HepG2 (cell line): ENCODE data around the gene GPR179. TPM values are rescaled to one million over a fixed set of nuclear protein-coding genes. Genes with fewer than 3 reads are reported as not detected.
"Not testable (repeated sequence)": the region's sequence is repeated elsewhere in the genome, so short reads cannot be mapped to it uniquely, and the experiment has no call there.

Experiments
- ATF2 ChIP-seq: sonication (generic); formaldehyde crosslinking; IDR thresholded peaks from 2 replicates; pipeline ENCODE4 v1.4.0; 2020; ENCODE audit warnings: missing genetic modification reagents
- CREB1 ChIP-seq, 2 experiments: fragments of 450-650 bp in 1 of 2; IDR thresholded peaks; 2 replicates each; pipeline ENCODE4 v1.6.1; 2016 to 2017; ENCODE audit warnings: control low read depth in 1 of 2, mild to moderate bottlenecking in 1 of 2, missing compliant biosample characterization in 1 of 2, missing genetic modification characterization in 1 of 2
- EP300 ChIP-seq, 3 experiments: sonication (generic) in 1 of 3; formaldehyde crosslinking in 1 of 3; IDR thresholded peaks; 2 replicates each; pipeline versions ENCODE4 v1.5.1 to v1.6.1; 2011 to 2020; ENCODE audit warnings: low read depth in 2 of 3, low read length in 2 of 3, borderline replicate concordance in 1 of 3, improper control_type of control experiment in 1 of 3, mild to moderate bottlenecking in 1 of 3, missing genetic modification reagents in 1 of 3, moderate library complexity in 1 of 3
- IKZF5 ChIP-seq: IDR thresholded peaks from 2 replicates; pipeline ENCODE4 v1.6.1; 2018; ENCODE audit warnings: missing genetic modification reagents, mild to moderate bottlenecking, missing compliant biosample characterization
- KDM4B ChIP-seq: sonication (generic); formaldehyde crosslinking; IDR thresholded peaks from 2 replicates; pipeline ENCODE4 v1.4.0; 2020; ENCODE audit warnings: missing genetic modification reagents
- KLF16 ChIP-seq, 2 experiments: sonication (generic) in 1 of 2; formaldehyde crosslinking in 1 of 2; IDR thresholded peaks; 2 replicates each; pipeline versions ENCODE4 v1.6.1 to v1.8.0; 2016 to 2023; ENCODE audit warnings: missing genetic modification reagents in 2 of 2, missing compliant biosample characterization in 1 of 2
- KMT2B ChIP-seq: IDR thresholded peaks from 2 replicates; pipeline ENCODE4 v1.6.1; 2016; ENCODE audit warnings: missing genetic modification reagents, missing compliant biosample characterization
- NFIC ChIP-seq: IDR thresholded peaks from 2 replicates; pipeline ENCODE4 v1.6.1; 2012; ENCODE audit warnings: mild to moderate bottlenecking, low read length, inconsistent platforms
- NR2F2 ChIP-seq: IDR thresholded peaks from 2 replicates; pipeline ENCODE4 v1.6.1; 2012; ENCODE audit warnings: low read depth, inconsistent platforms, borderline replicate concordance
- NR2F6 ChIP-seq, 2 experiments: IDR thresholded peaks; 2 replicates each; pipeline ENCODE4 v1.6.1; 2016; ENCODE audit warnings: antibody characterized with exemption in 1 of 2, mild to moderate bottlenecking in 1 of 2
- PHF21A ChIP-seq: sonication (generic); formaldehyde crosslinking; IDR thresholded peaks from 2 replicates; pipeline ENCODE4 v1.5.0; 2020; ENCODE audit warnings: mild to moderate bottlenecking, missing genetic modification reagents
- PHF5A ChIP-seq: IDR thresholded peaks from one replicate; pipeline ENCODE4 v1.6.1; 2018; ENCODE audit warnings: low read depth, missing genetic modification reagents; ENCODE audit not compliant: unreplicated experiment
- SIN3B ChIP-seq: fragments of 150-350 bp; IDR thresholded peaks from 2 replicates; pipeline ENCODE4 v1.6.1; 2014; ENCODE audit warnings: low read length
- SIX4 ChIP-seq: sonication (generic); formaldehyde crosslinking; IDR thresholded peaks from 2 replicates; pipeline ENCODE4 v1.4.0; 2020; ENCODE audit warnings: missing genetic modification reagents
- TFE3 ChIP-seq: IDR thresholded peaks from 2 replicates; pipeline ENCODE4 v1.6.1; 2016
- ZFAT ChIP-seq: sonication (generic); formaldehyde crosslinking; conservative IDR thresholded peaks from 2 replicates; pipeline ENCODE4 v1.8.1; 2023; ENCODE audit warnings: missing genetic modification reagents, inconsistent platforms
- ZMYM2 ChIP-seq: sonication (generic); formaldehyde crosslinking; IDR thresholded peaks from 2 replicates; pipeline ENCODE4 v1.8.0; 2022; ENCODE audit warnings: mild to moderate bottlenecking, missing genetic modification reagents
- ZMYM3 ChIP-seq: sonication (generic); formaldehyde crosslinking; IDR thresholded peaks from 2 replicates; pipeline ENCODE4 v1.5.1; 2020; ENCODE audit warnings: mild to moderate bottlenecking, missing genetic modification reagents
- ZNF276 ChIP-seq: sonication (generic); formaldehyde crosslinking; IDR thresholded peaks from 2 replicates; pipeline ENCODE4 v1.4.0; 2020; ENCODE audit warnings: mild to moderate bottlenecking, low read depth, missing genetic modification reagents
- ZNF777 ChIP-seq: sonication (generic); formaldehyde crosslinking; IDR thresholded peaks from 2 replicates; pipeline ENCODE4 v1.4.0; 2020; ENCODE audit warnings: missing genetic modification reagents
- polyA plus RNA-seq, 8 experiments: library from polyadenylated mRNA; depleted of rRNA in 3 of 8; stranded (reverse) in 7 of 8; unstranded in 1 of 8; fragments of >200 nt; fragmentation: Illumina TruSeq in 4 of 8; extraction: Trizol in 4 of 8; gene quantifications; 2 replicates each; pipeline versions ENCODE4 v1.2.1 to v1.2.3, GENCODE V29; 2011 to 2016; ENCODE audit warnings: low read depth in 4 of 8, missing spikeins in 1 of 8, mixed read lengths in 1 of 8; ENCODE audit not compliant: insufficient read depth in 1 of 8
- total RNA-seq, 5 experiments: library from RNA; depleted of rRNA; stranded (reverse); fragments of >200 nt; fragmentation: Illumina TruSeq; extraction: Trizol; gene quantifications; 2 replicates each; pipeline ENCODE4 v1.2.3, GENCODE V29; 2016; ENCODE audit warnings: low read depth in 1 of 5
- TF ChIP-seq, protein P1 (sequence below): IDR thresholded peaks from 2 replicates; pipeline ENCODE4 v1.6.1; 2016; ENCODE audit warnings: missing compliant biosample characterization, missing genetic modification reagents, borderline replicate concordance

GPR179 gene
- total and polyA plus RNA-seq, 2 of the 13 experiments (the other 11 are each of a cell fraction or from before 2014, with no cell fraction given), result 0.03 TPM; not detected in 1

DNA sequence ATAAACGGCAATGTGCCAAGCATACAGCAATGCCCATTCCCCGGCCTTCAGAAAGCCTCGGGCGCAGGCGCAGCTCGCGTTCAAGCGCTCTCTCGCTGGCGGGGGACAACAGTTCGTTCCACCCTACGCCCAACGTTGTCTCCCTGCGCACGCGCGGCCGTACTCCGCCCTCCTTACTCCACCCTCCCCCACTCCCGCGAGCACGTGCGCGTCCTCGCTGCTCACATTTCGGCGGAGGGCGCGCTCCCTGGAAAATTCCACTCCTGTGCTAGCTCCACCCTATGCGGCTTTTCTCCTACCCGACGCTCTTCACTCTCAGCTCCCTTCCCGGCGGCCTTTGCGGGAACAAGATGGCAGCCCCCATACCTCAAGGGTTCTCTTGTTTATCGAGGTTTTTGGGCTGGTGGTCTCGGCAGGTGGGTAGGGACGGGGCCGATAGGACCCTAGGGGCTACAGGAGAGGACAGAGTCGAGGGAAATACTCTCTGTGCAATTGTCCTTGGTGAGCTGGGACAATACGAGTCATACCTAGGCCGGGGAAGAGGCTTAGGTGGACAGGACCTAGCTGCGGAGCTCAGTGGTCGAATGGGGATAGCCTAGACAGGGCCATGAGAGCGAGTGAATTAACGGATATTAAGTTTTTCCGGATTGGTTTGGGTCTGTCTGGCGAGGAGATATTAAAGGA, 46.8 kb downstream of the GPR179 start, which contains the start of gene MRPL45 (continued):
- TF ChIP-seq PHF21A (CRISPR knock-in tag) (peak; percentile 56; the same call in 1 of the 2 replicates), KDM4B (0 out of 2 replicates have a peak, but pooled peaks have one; percentile 6), NR2F6 (CRISPR knock-in tag; IDR thresholded peaks at IDR 0.05) (peak; percentile 43; the same call in 1 of the 2 replicates), EP300 (IDR thresholded peaks at IDR 0.05; ENCODE audit: low read depth in 2 of 2, low read length in 2 of 2) (peak in 1 of 2 experiments; percentile 84; a peak in 2 of 4 replicates), PHF5A (CRISPR knock-in tag) (peak; percentile 30), ATF2 (CRISPR knock-in tag) (peak; percentile 48; the same call in 1 of the 2 replicates), SIN3B (peak; percentile 85), KMT2B (CRISPR knock-in tag) (0 out of 2 replicates have a peak, but pooled peaks have one; percentile 38), ZMYM3 (CRISPR knock-in tag) (peak; percentile 8; the same call in 1 of the 2 replicates), IKZF5 (CRISPR knock-in tag) (peak; percentile 81), ZNF276 (0 out of 2 replicates have a peak, but pooled peaks have one; percentile 22), ZFAT (0 out of 2 replicates have a peak, but pooled peaks have one; percentile 55), CREB1 (IDR thresholded peaks at IDR 0.05) (peak; percentile 3; the same call in 1 of the 2 replicates), ZNF777 (CRISPR knock-in tag) (0 out of 2 replicates have a peak, but pooled peaks have one; percentile 11), KLF16 (CRISPR knock-in tag; IDR thresholded peaks at IDR 0.05) (peak in 1 of 2 experiments; percentile 28; a peak in 2 of 4 replicates), NR2F2 (0 out of 2 replicates have a peak, but pooled peaks have one; percentile 19), TFE3 (peak; percentile 79; the same call in 1 of the 2 replicates), SIX4 (CRISPR knock-in tag) (peak; percentile 71; the same call in 1 of the 2 replicates), NFIC (peak; percentile 31; the same call in 1 of the 2 replicates), ZMYM2 (CRISPR knock-in tag) (peak; percentile 44; the same call in 1 of the 2 replicates)
- not testable (repeated sequence) for TF ChIP-seq NR2F6 (IDR thresholded peaks at IDR 0.05); EP300 (CRISPR knock-in tag; IDR thresholded peaks at IDR 0.05; ENCODE audit: borderline replicate concordance); CREB1 (CRISPR knock-in tag; IDR thresholded peaks at IDR 0.05)
- TF ChIP-seq, protein P1, sequence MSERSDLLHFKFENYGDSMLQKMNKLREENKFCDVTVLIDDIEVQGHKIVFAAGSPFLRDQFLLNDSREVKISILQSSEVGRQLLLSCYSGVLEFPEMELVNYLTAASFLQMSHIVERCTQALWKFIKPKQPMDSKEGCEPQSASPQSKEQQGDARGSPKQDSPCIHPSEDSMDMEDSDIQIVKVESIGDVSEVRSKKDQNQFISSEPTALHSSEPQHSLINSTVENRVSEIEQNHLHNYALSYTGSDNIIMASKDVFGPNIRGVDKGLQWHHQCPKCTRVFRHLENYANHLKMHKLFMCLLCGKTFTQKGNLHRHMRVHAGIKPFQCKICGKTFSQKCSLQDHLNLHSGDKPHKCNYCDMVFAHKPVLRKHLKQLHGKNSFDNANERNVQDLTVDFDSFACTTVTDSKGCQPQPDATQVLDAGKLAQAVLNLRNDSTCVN (CRISPR knock-in tag), result peak; percentile 73; the same call in 1 of the 2 replicates
